Measurements from ENCODE around the gene MYH13. TPM values are rescaled to one million over a fixed set of nuclear protein-coding genes. Genes with fewer than 3 reads are reported as not detected.

MYH13 gene
- total RNA-seq, 1 experiment from 2014 or later, result not detected

DNA sequence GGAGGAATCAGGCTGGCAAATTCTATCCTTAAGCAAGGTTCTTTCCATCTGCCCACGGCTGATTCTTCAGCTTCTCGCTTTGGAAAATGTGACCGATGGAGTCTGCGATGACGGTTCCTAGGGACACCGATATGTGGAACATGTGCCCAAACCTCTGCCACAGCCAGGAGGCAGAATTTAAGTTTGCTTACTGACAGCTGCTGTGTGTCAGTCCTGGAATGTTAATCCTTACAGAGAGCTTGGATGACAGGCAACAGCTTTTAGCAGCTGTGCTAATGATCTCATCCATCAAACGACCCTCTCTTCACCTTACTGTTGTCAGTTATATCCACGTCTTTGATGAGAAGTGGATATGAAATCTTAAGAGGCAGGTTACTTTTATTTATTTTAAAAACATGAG, 11.4 kb upstream of the MYH13 start:
- DNase-seq, result no peak
- no TSS peak for BruUV-seq (replicated peaks)
- no peaks in the 10 kb centered on the region for H3K36me3 Mint-ChIP-seq (ENCODE audit: insufficient read depth, unreplicated experiment)
- intact Hi-C loops (cut with micrococcal nuclease; ENCODE audit: unreplicated experiment), result no loop called here
- peaks cover 4% of the 10 kb centered on the region for H3K9me3 Mint-ChIP-seq (ENCODE audit: low read depth, unreplicated experiment)
- H3K4me3 Mint-ChIP-seq (ENCODE audit: low read depth, unreplicated experiment), result no peak overlapping the region
- H3K27ac Mint-ChIP-seq (ENCODE audit: unreplicated experiment), result no peak overlapping the region
- no peaks in the 10 kb centered on the region for H3K27me3 Mint-ChIP-seq (ENCODE audit: unreplicated experiment)
- TF ChIP-seq, protein P1, sequence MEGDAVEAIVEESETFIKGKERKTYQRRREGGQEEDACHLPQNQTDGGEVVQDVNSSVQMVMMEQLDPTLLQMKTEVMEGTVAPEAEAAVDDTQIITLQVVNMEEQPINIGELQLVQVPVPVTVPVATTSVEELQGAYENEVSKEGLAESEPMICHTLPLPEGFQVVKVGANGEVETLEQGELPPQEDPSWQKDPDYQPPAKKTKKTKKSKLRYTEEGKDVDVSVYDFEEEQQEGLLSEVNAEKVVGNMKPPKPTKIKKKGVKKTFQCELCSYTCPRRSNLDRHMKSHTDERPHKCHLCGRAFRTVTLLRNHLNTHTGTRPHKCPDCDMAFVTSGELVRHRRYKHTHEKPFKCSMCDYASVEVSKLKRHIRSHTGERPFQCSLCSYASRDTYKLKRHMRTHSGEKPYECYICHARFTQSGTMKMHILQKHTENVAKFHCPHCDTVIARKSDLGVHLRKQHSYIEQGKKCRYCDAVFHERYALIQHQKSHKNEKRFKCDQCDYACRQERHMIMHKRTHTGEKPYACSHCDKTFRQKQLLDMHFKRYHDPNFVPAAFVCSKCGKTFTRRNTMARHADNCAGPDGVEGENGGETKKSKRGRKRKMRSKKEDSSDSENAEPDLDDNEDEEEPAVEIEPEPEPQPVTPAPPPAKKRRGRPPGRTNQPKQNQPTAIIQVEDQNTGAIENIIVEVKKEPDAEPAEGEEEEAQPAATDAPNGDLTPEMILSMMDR (IDR thresholded peaks at IDR 0.05; ENCODE audit: unreplicated experiment), result no peak
- no peaks in the 10 kb centered on the region for H3K4me1 Mint-ChIP-seq (ENCODE audit: low read depth, unreplicated experiment)
- CTCF ChIA-PET, result no interaction called here

DNA sequence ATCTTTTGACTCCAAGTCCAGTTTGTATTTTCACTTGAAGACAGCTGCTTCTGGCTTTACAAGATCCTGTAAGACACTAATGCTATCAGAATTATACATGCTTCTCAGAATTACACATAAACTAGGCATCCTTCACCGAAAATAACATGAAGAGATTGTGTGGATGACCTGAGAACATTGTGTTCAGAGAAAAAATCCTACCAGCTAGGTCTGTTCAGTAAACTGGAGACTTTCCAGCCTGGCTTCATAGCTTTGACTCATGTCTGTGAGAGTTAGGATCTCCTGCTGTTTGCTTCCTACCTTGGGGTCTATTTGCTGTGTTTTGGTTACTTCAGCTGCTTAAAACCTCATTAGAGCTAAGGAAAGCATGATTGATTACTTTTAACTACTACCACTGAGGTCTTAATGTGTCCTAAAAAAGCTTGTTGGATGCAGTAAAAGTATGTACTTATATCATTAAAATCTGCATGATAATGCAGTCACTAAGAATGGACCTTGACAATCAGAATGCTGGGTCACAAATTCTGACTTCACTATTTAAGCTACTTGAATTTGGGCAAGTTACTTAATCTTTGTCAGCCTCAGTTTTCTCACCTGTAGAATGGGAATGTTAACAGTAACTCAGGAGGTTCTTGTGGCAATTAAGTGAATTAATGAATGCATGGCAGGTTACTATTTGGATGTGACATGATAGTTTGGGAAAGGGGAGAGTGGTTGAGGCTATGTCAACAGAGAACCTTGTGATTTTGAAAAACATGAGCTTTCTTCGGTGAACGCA, 8.0 kb upstream of the MYH13 start:
- CTCF ChIA-PET, result no interaction called here
- no peaks in the 10 kb centered on the region for H3K36me3 Mint-ChIP-seq (ENCODE audit: insufficient read depth, unreplicated experiment)
- H3K9me3 Mint-ChIP-seq (ENCODE audit: low read depth, unreplicated experiment), result peaks cover 6% of the 10 kb centered on the region
- H3K4me1 Mint-ChIP-seq (ENCODE audit: low read depth, unreplicated experiment), result no peaks in the 10 kb centered on the region
- TF ChIP-seq, protein P1 (IDR thresholded peaks at IDR 0.05; ENCODE audit: unreplicated experiment), result no peak
- no peaks in the 10 kb centered on the region for H3K27me3 Mint-ChIP-seq (ENCODE audit: unreplicated experiment)
- intact Hi-C loops (cut with micrococcal nuclease; ENCODE audit: unreplicated experiment), result no loop called here
- no peak for DNase-seq
- no peak overlapping the region for H3K4me3 Mint-ChIP-seq (ENCODE audit: low read depth, unreplicated experiment)
- no TSS peak for BruUV-seq (replicated peaks)
- H3K27ac Mint-ChIP-seq (ENCODE audit: unreplicated experiment), result no peak overlapping the region

GRCh38 chr17:10370016-10370608, 2.7 kb downstream of the MYH13 start:
- no peaks in the 10 kb centered on the region for H3K27me3 Mint-ChIP-seq (ENCODE audit: unreplicated experiment)
- no TSS peak for BruUV-seq (replicated peaks)
- no peak overlapping the region for H3K27ac Mint-ChIP-seq (ENCODE audit: unreplicated experiment)
- peaks cover 9% of the 10 kb centered on the region for H3K9me3 Mint-ChIP-seq (ENCODE audit: low read depth, unreplicated experiment)
- TF ChIP-seq, protein P1 (IDR thresholded peaks at IDR 0.05; ENCODE audit: unreplicated experiment), result no peak
- no peak overlapping the region for H3K4me3 Mint-ChIP-seq (ENCODE audit: low read depth, unreplicated experiment)
- H3K4me1 Mint-ChIP-seq (ENCODE audit: low read depth, unreplicated experiment), result no peaks in the 10 kb centered on the region
- DNase-seq, result no peak
- intact Hi-C loops (cut with micrococcal nuclease; ENCODE audit: unreplicated experiment), result no loop called here
- no peaks in the 10 kb centered on the region for H3K36me3 Mint-ChIP-seq (ENCODE audit: insufficient read depth, unreplicated experiment)
- CTCF ChIA-PET, result no interaction called here

DNA sequence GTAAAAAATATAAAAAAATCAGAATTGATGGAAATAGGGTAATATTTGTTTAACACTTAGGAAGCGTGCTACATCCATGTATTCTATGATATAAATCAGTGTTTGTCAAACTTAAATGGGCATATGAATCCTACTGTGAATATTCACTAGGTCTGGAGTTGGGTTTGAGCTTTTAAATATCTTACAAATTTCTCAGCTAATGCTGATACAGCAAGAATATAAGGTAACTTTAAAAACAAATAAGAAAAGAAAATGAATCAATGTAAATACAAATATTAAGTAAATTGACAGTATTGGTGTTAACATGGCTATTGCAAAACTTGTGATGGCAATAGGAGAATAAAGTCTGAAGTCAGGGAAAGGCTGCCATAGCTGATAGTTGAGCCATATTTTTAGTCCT, 3.6 kb downstream of the MYH13 start:
- TF ChIP-seq, protein P1 (IDR thresholded peaks at IDR 0.05; ENCODE audit: unreplicated experiment), result no peak
- H3K4me3 Mint-ChIP-seq (ENCODE audit: low read depth, unreplicated experiment), result no peak overlapping the region
- intact Hi-C loops (cut with micrococcal nuclease; ENCODE audit: unreplicated experiment), result no loop called here
- no TSS peak for BruUV-seq (replicated peaks)
- no peaks in the 10 kb centered on the region for H3K36me3 Mint-ChIP-seq (ENCODE audit: insufficient read depth, unreplicated experiment)
- H3K9me3 Mint-ChIP-seq (ENCODE audit: low read depth, unreplicated experiment), result peaks cover 9% of the 10 kb centered on the region
- DNase-seq, result no peak
- CTCF ChIA-PET, result no interaction called here
- no peaks in the 10 kb centered on the region for H3K4me1 Mint-ChIP-seq (ENCODE audit: low read depth, unreplicated experiment)
- no peaks in the 10 kb centered on the region for H3K27me3 Mint-ChIP-seq (ENCODE audit: unreplicated experiment)
- no peak overlapping the region for H3K27ac Mint-ChIP-seq (ENCODE audit: unreplicated experiment)
